ENCODE results near the gene PFN3. TPM values are rescaled to one million over a fixed set of nuclear protein-coding genes. Genes with fewer than 3 reads are reported as not detected.

Gene PFN3
- total and polyA plus RNA-seq, 2 of the 4 experiments (the other 2 are of a cell fraction) = not detected

GRCh38 chr5:177382423-177383029, 17.9 kb downstream of the PFN3 start:
- in situ Hi-C loops (cut with MboI; ENCODE audit: low sequenced_read_pairs) (no loop called here), dilution Hi-C loops (cut with HindIII; ENCODE audit: low sequenced_read_pairs, unreplicated experiment) (no loop called here), intact Hi-C loops (cut with micrococcal nuclease) (no loop called here)
- H3K23ac ChIP-seq (ENCODE audit: low read depth, low read length) = no peak overlapping the region
- WGBS, 2 experiments (ENCODE audit: extremely low coverage in 2 of 2, insufficient read length in 1 of 2) = 75% methylated on average over 2 of the region's 11 CpGs; no CpG with 5 or more reads in 1 of the 2 experiments
- no peak overlapping the region for H3K4me2 ChIP-seq (ENCODE audit: low read depth, low read length)
- POLR2A ChIA-PET (ENCODE audit: unreplicated experiment) = no interaction called here
- peak; percentile 18 for DNase-seq
- H2AK5ac ChIP-seq (ENCODE audit: low read depth, low read length) = no peak overlapping the region
- H3K9me1 ChIP-seq (ENCODE audit: insufficient read depth, low read length) = peaks cover 6% of the 10 kb centered on the region; the same call in 1 of the 2 replicates
- ATAC-seq (ENCODE audit: low read depth) = no peak
- no peak overlapping the region for H2BK5ac ChIP-seq (ENCODE audit: low read depth, low read length, poor library complexity, severe bottlenecking)
- TF ChIP-seq RAD21 (IDR thresholded peaks at IDR 0.05; ENCODE audit: low read length) (0 out of 2 replicates have a peak, but pooled peaks have one; percentile 9), MAFK (IDR thresholded peaks at IDR 0.05; ENCODE audit: low read depth, low read length) (no peak), CTCF (conservative IDR thresholded peaks at IDR 0.05; ENCODE audit: low read depth, low read length) (peak; percentile 17; the same call in 1 of the 2 replicates)
- H4K8ac ChIP-seq (ENCODE audit: low read depth in 2 of 2, low read length in 2 of 2) = no peak overlapping the region
- no peaks in the 10 kb centered on the region for H3K36me3 ChIP-seq (ENCODE audit: control insufficient read depth, insufficient read depth, low read length)
- H3K27ac ChIP-seq (ENCODE audit: insufficient read depth, low read length) = no peak overlapping the region
- H3K18ac ChIP-seq (ENCODE audit: low read depth, low read length) = no peak overlapping the region
- H3K4ac ChIP-seq (ENCODE audit: low read depth, low read length) = no peak overlapping the region
- CTCF ChIA-PET = interaction anchor here (1.0 kb wide), 1 partner anchor 12 kb away, joined by 3 read pairs; no protein-coding TSS in a partner anchor
- BruUV-seq (replicated peaks) = no TSS peak
- H3K9ac ChIP-seq (ENCODE audit: low read depth, low read length) = no peak overlapping the region
- H3K4me1 ChIP-seq (ENCODE audit: control insufficient read depth, insufficient read depth, low read length) = peaks cover 9% of the 10 kb centered on the region; the same call in 1 of the 2 replicates
- no peaks in the 10 kb centered on the region for H3K9me3 ChIP-seq (ENCODE audit: control insufficient read depth, insufficient read depth, low read length)
- no peaks in the 10 kb centered on the region for H3K79me1 ChIP-seq (ENCODE audit: low read depth in 1 of 2, low read length in 2 of 2)
- H3K14ac ChIP-seq (replicated peaks; ENCODE audit: low read depth, low read length) = no peak overlapping the region
- no peak overlapping the region for H3K4me3 ChIP-seq (ENCODE audit: insufficient read depth, low read depth, low read length)
- no peak overlapping the region for H2BK20ac ChIP-seq (ENCODE audit: low read depth, low read length)
- no peak overlapping the region for H2AK9ac ChIP-seq (replicated peaks; ENCODE audit: low read depth, low read length, poor library complexity)
- H4K5ac ChIP-seq (ENCODE audit: low read depth, low read length) = no peak overlapping the region
- no peak overlapping the region for H2BK120ac ChIP-seq (ENCODE audit: low read depth, low read length)
- H4K91ac ChIP-seq (ENCODE audit: insufficient read depth, low read depth, low read length) = no peak overlapping the region
- no peak overlapping the region for H2AFZ ChIP-seq (replicated peaks; ENCODE audit: low read length, poor library complexity)
- H3K27me3 ChIP-seq (ENCODE audit: control insufficient read depth, insufficient read depth, low read length) = peaks cover 37% of the 10 kb centered on the region
- H2BK15ac ChIP-seq (ENCODE audit: low read depth, low read length) = no peak overlapping the region
- no peak overlapping the region for H3K56ac ChIP-seq (ENCODE audit: extremely low read depth, insufficient read depth, low read length)
- H4K20me1 ChIP-seq (ENCODE audit: insufficient read depth, low read length) = no peaks in the 10 kb centered on the region

Measured in IMR-90 (cell line).